GM12892 (cell line): ENCODE results near the gene NNMT.
A peak's percentile ranks its signal among the peaks of the same experiment; 100 is the strongest.

Experiments used
- DNase-seq: peaks from one replicate; pipeline ENCODE4 v3.0.0; 2011; ENCODE audit not compliant: insufficient read length
- FAIRE-seq: peaks from 2 replicates; lab custom pipeline; 2011; peaks lifted over from hg19 to GRCh38; lab: Jason Lieb, UNC
- POLR2A ChIP-seq: IDR thresholded peaks from 2 replicates; pipeline ENCODE4 v1.6.1; 2011; ENCODE audit warnings: low read depth, low read length, control low read depth
- POLR2AphosphoS5 ChIP-seq: IDR thresholded peaks from 2 replicates; pipeline ENCODE4 v1.6.1; 2011; ENCODE audit warnings: low read depth, low read length, control low read depth
- TAF1 ChIP-seq: IDR thresholded peaks from 2 replicates; pipeline ENCODE4 v1.6.1; 2011; ENCODE audit warnings: low read depth, mild to moderate bottlenecking, control low read depth, low read length, borderline replicate concordance

NNMT gene

GRCh38 chr11:114343493-114343892 lies 47.3 kb downstream of the NNMT start:
- FAIRE-seq: no peak
- DNase-seq: no peak
- TF ChIP-seq POLR2AphosphoS5 (no peak), POLR2A (no peak), TAF1 (no peak)

DNA sequence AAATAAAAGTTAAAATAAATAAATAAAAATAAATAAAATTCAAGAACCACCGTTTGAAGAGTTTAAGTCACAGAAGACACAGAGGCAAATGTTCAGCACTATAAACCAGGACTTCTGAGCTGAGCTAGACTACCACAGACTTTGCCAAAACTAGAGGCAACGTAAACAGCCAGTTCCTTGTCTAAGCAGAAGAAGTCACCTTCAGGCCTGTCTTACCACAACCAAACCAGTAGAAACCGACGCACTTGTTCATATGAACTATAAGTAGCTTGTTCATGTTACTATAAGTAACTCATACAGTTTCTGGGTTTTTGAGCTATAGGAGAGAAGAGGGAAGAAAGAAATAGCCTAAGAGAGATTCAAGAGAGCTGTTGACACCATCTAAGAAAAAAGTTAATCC lies 48.3 kb downstream of the NNMT start:
- DNase-seq (no peak), FAIRE-seq (no peak)
- no peak for TF ChIP-seq POLR2A
- TF ChIP-seq TAF1: no peak
- no peak for TF ChIP-seq POLR2AphosphoS5

GRCh38 chr11:114345575-114346222 lies 49.5 kb downstream of the NNMT start:
- FAIRE-seq (no peak), DNase-seq (no peak)
- TF ChIP-seq TAF1 (no peak), POLR2A (no peak), POLR2AphosphoS5 (no peak)

DNA sequence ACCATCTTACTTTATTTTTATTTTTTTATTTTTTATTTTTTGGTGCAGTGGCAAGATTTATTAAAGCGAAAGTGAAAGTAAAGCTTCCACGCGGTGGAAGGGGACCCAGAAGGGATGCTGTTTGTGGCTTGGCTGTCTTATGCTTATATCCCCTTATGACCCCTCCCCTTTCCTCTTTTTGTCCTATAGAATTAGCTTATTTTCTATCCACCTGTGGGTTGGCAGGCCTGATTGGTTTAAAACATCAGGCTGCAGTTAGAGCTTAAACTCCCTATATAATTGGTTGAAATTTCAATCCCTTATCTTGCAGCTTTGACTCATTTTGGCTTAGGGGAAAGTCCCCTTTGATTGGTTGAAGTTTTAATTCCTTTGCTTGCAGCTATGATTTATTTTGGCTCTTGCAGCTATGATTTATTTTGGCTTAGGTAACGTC lies 50.5 kb downstream of the NNMT start:
- FAIRE-seq (no peak), DNase-seq (no peak)
- TF ChIP-seq POLR2A (no peak), POLR2AphosphoS5 (no peak), TAF1 (no peak)

GRCh38 chr11:114348200-114349191 lies 52.3 kb downstream of the NNMT start:
- DNase-seq (no peak), FAIRE-seq (no peak)
- TF ChIP-seq POLR2A (no peak), TAF1 (no peak), POLR2AphosphoS5 (no peak)

DNA sequence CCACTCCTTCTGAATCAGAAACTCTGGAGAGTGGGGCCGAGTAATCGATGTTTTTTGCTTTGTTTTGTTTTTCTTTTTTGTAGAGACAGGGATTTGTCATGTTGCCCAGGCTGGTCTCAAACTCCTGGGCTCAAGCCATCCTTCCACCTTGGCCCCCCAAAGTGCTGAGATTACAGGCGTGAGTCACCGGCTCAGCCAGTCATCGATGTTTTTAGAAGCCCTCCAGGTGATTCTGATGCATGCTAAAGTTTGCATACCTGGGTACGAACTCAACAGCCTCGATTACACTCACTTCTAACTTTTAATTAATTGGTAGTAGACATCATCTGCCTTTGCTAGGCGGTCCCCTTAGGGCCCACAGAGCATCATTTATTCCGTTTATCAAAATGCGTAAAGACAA lies 53.8 kb downstream of the NNMT start:
- no peak for DNase-seq
- no peak for FAIRE-seq
- no peak for TF ChIP-seq POLR2AphosphoS5

GRCh38 chr11:114353443-114353842 lies 57.2 kb downstream of the NNMT start:
- DNase-seq (no peak), FAIRE-seq (peak; percentile 42)
- TF ChIP-seq POLR2A (no peak), POLR2AphosphoS5 (no peak), TAF1 (no peak)

DNA sequence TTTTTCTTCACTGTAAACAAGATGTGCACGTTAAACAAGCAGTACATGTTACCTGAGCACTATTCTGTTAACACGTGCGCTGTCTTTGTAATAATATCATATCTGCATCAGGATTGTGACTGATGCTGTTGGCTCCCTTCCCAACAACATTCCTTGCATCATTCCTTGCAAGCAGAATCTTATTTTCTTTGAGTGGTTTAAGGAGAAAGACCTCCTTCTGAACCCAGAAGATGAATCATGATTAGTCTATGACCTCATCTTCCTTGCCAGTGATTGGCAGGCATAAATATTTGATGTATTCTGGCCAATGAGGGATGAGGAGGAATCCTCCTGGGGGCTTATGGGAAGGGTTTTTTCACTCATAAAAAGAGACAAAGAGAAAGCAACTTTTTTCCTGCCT lies 57.9 kb downstream of the NNMT start:
- TF ChIP-seq POLR2A (no peak), TAF1 (no peak), POLR2AphosphoS5 (no peak)
- FAIRE-seq (no peak), DNase-seq (no peak)

DNA sequence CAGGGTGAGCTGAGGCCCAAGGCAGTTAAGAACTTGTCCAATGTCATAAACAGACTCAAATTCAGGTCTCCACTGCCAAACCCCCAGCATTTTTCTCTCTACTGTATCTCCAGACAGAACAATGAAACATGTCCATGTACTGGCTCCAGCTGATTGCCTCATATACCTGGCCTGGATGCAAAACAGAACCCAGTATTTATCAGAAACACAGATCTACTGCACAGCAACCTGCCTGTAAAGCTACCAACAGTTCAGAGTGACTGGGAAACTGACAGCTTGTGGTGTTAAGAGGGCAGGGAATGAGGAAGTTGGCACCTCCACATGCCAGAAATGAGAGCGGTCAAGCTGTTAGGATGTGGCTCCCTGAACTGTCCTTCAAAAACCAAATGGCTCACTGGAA lies 62.5 kb downstream of the NNMT start:
- FAIRE-seq (no peak), DNase-seq (no peak)
- TF ChIP-seq POLR2A: no peak
- no peak for TF ChIP-seq POLR2AphosphoS5
- TF ChIP-seq TAF1: no peak

DNA sequence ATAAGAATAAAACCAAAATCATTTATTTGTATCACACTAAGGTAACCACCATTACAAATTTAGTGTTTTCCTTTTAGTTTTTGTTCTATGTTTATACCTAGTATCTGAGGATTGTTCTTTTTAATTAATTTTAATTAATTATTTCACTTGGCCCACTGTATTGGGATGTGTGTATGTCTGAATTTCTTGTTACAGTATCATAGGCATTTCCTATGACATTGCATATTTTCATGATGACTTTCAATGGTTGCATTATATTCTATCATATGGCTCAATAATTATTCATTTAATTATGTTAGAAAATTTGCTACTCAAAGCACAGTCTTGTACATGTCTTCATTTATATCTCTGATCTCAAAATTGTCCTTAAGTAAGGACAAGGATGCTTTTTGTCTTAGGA lies 63.1 kb downstream of the NNMT start:
- no peak for FAIRE-seq
- DNase-seq: no peak
- no peak for TF ChIP-seq POLR2AphosphoS5

DNA sequence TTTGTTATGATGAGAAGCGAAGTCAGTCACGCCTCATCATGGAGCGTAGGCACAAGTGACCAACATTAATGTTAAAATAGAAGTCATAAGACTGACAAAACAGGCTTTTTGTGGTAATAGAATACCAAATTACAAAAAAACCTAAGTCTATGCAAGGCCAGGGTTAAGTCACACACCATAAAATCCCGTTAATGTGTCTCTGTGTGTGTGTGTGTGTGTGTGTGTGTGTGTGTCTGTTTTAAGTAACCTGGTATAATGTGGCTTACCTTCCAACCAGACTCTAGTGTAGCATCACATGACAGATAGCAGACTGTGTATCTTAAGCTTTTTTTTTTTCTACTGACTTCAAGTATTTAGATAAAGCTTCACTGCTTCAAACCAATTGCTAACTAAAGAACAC lies 66.1 kb downstream of the NNMT start:
- DNase-seq (no peak), FAIRE-seq (peak; percentile 14)
- TF ChIP-seq TAF1: no peak

- no peak for FAIRE-seq
- TF ChIP-seq POLR2AphosphoS5 (no peak), TAF1 (no peak), POLR2A (no peak)
- DNase-seq: no peak
Measured at GRCh38 chr11:114362958-114363357, 66.8 kb downstream of the NNMT start.
